HG03064 (cell line): ENCODE results near the gene CACNA1H.

Source experiments
- ATAC-seq: cut with Tn5 transposase; IDR thresholded peaks from one replicate; pipeline ENCODE4 v1.9.1; 2021; ENCODE audit warnings: low read depth; ENCODE audit not compliant: unreplicated experiment

The CACNA1H gene

GRCh38 chr16:1156055-1156982 is 3.4 kb downstream of the CACNA1H start:
- no peak for ATAC-seq

GRCh38 chr16:1156983-1157638 is 4.2 kb downstream of the CACNA1H start:
- no peak for ATAC-seq

- ATAC-seq, result no peak
These were observed 4.9 kb downstream of the CACNA1H start for GRCh38 chr16:1157639-1158455.

DNA sequence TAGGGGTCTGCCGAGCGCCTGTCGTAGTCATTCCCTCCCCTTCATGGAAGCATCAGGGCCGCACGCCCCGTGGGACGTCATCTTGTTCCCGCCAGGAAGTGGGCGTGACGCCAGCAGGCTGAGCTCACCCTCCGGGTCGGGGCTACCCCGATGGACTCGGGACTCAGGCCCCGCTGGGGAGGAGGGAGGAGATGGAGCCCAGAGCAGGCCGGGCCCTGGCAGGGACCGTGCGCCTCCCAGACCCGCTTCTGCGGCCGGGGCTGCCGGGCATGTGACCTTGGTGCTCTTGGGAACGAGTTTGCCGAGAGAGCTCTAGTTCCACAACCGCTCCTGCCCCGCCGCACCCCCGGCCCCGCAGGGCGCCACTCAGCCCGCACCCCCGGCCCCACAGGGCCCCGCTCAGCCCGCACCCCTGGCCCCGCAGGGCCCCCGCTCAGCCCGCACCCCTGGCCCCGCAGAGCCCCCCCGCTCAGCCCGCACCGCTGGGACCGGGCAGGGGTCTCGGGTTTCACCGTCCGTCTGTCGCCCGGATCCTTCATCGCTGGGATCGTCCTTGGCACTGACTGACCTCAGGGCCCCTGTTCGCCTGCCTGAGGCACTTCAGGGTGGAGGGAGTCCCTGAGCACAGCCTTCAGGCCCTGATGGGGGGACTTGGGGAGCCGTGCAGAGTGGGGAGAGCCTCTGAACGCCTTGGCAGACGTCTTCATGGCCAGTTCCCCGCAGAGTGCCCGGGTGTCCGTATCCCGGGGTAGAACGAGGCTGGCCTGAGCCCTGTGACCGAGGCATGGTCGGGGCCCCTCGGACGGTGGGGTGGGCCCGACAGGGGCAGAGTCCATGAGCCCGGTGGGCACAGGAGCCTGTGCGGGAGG is 5.8 kb downstream of the CACNA1H start:
- ATAC-seq, result no peak

GRCh38 chr16:1159325-1159972 is 6.5 kb downstream of the CACNA1H start:
- ATAC-seq, result no peak

DNA sequence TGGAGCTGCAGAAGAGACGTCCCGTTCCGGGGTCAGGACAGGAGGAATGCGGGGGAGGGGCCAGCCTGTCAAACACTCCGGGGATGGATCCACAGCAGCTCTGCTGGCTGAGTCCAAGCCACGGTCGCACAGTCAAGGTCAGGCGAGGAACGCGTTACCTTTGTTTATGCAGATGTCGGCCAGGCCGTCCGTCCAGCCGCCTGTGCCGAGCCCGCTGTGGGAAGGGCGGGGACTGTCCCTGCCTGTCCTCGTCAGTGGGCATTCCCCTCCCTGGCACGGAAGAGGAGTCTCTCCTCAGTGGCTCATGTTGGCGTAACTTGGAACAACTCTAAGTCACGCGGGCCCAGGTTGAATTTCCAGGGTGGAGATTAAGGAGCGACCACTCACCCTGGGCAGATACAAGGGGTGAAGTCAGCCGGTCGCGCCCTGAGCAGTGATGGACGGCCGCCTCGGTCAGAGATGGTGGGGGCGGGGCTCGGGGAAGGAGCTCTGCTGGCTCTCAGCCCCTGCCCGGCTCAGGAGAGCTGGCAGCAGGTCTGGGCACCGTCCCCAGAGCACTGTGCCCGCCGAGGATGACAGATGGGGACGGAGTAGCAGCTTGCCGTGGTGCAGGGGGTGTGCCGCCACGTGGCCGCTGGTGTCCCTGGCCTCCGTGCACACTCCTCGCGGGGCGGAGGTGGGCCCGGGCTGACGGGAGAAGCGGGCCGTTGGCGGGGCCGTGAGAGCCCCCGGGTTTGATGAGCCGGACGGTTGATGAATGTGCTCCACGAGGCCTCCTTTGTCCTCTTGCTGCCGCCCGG is 7.3 kb downstream of the CACNA1H start:
- no peak for ATAC-seq

DNA sequence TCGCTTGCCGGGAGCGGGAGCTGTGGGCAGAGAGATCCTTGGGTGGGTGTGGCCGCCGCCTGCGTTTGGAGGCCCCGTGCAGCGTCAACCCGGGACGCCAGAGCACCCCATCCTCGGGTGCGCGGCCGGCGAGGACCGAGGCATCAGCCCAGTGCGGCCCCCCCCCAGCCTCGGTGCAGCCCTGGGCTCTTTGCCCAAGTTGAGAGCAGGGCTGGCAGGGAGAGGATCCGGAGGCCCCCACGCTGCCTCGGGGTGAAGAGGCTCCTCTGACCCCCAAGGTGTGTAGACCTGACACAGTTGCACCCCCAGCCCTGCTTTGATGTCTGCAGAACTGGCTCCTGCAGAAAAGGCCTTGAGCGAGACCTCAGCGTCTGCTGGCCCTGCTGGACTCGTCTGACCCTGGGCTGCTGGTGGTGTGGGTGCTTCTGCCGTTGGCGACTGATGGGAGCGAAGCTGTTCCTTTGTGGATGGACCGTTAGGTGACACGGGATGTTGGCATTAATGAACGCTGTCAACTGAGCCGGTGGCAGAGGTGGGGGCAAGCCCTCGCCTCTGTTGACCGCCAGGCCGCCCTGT is 8.0 kb downstream of the CACNA1H start:
- no peak for ATAC-seq

GRCh38 chr16:1162701-1163566 is 10.0 kb downstream of the CACNA1H start:
- ATAC-seq, result no peak

DNA sequence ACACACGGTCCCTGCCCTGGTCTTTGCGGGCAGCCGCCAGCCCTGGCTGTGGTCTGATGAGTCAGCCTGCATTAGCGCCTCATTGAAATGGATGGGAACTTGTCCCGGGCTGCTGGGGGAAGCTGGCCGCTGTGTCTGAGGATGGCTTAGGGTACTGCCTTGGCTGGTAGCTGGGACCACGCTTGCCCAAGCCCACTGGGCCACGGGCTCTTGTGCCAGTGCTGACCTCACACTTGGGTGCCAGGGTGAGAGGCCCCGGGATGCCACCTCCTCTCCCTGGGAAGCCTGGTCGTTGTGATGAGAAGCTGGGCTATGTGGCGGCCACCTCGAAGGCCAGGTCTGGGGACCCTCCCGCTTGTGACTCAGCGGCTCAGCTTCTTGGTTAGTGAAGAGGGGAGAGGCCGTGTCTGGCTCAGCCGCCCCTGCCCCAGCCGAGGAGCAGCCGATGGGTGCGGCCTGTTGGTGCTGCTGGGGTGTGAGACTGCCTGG is 10.7 kb downstream of the CACNA1H start:
- no peak for ATAC-seq

DNA sequence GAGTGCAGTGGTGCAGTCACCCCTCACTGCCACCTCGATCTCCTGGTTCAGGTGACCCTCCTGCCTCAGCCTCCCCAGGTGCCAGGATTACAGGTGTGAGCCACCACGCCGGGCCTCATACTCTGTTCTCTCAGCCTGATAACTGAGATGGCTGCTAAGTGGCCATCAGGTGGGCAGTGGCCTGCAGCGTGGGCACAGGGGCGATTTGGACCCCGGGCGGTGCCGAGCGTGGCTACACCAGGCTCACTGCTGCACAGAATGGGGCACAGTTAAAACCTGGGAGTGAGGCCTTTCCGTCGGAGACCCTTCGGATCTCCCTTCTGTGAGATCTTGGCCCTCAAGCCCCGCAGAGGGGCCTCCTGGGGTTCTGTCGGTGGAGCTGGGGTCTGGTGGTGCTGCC is 11.5 kb downstream of the CACNA1H start:
- no peak for ATAC-seq

GRCh38 chr16:1164975-1165374 is 12.1 kb downstream of the CACNA1H start:
- no peak for ATAC-seq

- ATAC-seq, result no peak
These were observed 12.6 kb downstream of the CACNA1H start for GRCh38 chr16:1165511-1165910.

DNA sequence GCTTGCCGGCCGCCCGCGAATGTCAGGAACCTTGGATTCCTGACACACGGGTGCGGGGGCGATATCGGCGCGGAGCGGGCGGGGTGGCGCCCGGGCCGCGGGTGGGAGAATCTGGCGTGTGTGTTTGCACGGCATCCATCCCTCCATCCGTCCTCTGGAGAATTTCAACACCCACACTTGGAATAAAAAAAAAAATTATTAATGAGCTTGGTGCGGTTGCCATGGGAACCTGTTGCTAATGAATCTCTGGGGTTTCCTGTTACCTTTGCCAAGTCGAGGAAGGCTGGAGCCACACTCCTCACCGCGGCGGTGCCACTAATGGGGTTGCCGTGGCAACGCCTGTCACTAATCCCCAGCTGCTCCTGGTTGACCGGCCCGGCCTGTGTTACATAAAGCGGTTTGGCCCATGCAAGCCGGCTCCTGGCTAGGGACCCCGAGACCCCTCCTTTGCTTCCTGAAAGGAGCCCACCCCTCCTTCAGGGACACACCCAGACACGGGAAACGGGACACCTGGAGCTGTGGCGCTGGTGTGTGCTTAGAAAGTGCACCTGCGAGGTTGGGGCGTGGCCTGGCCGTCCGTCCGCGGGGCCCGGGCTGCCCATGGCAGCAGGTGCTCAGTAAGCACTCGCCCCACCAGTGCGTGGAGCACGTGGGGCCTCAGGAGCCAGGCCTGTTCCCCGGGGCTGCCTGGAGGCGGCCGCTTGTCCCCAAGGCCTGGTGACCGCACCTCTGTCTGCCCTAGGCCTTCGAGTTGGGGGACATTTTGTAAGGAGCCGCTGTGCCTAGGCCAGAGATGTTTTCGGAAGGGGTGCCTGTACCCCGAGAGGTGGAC is 14.6 kb downstream of the CACNA1H start:
- no peak for ATAC-seq

DNA sequence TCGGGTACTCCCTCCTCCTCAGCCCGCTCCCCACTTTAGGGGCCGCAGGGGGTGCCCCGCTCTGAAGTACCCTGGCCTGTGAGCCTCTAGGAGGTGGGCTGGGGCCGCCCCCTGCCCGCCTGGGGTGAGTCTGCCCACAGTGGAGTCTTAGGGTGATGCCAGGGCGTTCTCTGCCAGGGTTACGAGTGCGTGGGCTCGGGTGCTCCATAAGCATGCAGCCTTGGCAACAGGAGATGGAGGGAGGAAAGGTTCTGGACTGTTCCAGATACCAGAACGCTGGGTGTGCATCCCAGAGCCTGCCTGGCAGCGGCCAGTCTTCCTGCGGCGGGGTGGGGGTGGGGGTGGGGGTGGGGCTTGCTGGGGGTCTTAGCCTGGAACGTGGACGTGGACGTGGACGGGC is 15.9 kb downstream of the CACNA1H start:
- no peak for ATAC-seq

DNA sequence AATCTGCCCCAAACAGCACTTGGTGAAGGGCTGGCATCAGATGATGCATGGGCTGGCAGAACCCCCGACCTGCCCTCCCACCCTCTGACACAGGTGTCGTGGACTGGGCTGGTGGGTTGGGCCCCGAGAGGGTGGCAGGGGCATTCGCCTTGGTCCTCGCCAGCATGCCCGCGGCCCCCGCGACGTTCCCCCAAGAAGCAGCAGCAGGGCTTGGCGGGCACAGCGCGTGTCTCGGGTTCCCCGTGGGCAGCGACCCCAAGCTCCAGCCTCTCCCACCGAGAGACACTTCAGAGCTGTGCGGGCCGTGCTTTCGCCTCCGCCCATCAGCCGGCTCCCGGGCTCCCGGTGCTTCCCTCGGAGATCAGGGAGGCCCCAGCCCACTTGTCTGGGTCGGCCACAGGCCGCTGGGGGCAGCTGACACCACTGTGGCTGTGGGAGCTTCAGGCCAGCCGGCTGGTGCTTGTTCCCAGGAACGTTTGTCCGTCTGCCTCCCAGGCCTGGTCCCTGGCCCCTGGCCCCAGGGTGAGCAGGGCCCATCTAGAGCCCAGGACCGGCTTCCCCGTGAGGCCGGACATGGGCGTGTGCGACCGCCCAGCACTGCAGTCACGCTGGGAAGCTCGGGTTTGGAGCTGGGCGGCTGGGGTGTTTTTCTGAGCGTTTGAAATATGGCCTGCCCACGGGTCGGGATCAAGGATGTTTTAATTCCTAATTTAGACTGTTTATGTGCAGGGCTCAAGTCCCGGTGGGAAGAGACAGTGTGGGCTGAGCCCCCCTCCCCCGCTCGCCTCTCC is 16.6 kb downstream of the CACNA1H start:
- no peak for ATAC-seq

DNA sequence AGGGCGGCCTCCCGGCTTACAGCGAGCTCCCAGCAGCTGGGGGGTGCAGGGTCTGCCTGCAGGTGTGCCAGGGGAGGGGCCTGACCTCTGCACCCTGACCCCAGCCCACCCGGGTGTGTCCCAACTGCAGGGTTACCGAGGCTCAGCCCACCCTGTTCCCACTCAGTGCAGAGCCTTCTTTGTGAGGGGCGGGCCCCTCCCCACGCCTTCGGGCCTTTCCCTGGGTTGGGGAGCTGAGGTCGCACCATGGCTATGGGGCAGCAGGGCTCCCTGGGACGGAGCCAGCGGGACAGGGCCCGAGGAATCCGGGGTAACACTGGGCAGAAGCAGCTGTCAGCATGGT is 17.1 kb downstream of the CACNA1H start:
- ATAC-seq, result no peak
